HEK293 (cell line): ENCODE measurements around the gene DAGLA.

Experiments
- CTCF ChIA-PET: fragments of 350-600 bp; formaldehyde crosslinking; extraction: SDS; loops from one replicate; lab custom pipeline; 2021; ENCODE audit warnings: antibody characterized with exemption; lab: Yijun Ruan, JAX
- POLR2A ChIA-PET: fragments of 300-600 bp; formaldehyde crosslinking; extraction: SDS; loops from one replicate; lab custom pipeline; 2020; ENCODE audit warnings: antibody characterized with exemption, inconsistent platforms; lab: Yijun Ruan, JAX
- H3K27ac ChIP-seq: fragments of 200-500 bp; sonication (Bioruptor generic); 2 replicates; pipeline ENCODE4 v1.5.1; 2014; ENCODE audit warnings: low read depth, low read length, control low read depth, inconsistent platforms; ENCODE audit errors: extremely low read depth
- H3K36me3 ChIP-seq, 2 experiments: fragments of 200-500 bp in 1 of 2; sonication (Bioruptor generic) in 1 of 2; 1 replicate in 1 of 2; 2 replicates in 1 of 2; pipeline ENCODE4 v1.5.1; 2014 to 2017; ENCODE audit warnings: inconsistent platforms in 2 of 2, low read length in 2 of 2; ENCODE audit not compliant: control insufficient read depth in 2 of 2, insufficient read depth in 1 of 2
- H3K4me1 ChIP-seq: fragments of 200-500 bp; sonication (Bioruptor generic); 2 replicates; pipeline ENCODE4 v1.5.1; 2014; ENCODE audit warnings: mild to moderate bottlenecking, low read length, inconsistent platforms; ENCODE audit not compliant: control insufficient read depth, insufficient read depth
- H3K4me3 ChIP-seq: 2 replicates; pipeline ENCODE4 v1.5.1; 2011; ENCODE audit warnings: low read depth, mild to moderate bottlenecking, control low read depth, low read length, moderate library complexity
- H3K9me3 ChIP-seq: fragments of 200-500 bp; sonication (Bioruptor generic); 2 replicates; pipeline ENCODE4 v1.5.1; 2014; ENCODE audit warnings: low read depth, low read length, inconsistent platforms; ENCODE audit not compliant: control insufficient read depth, insufficient read depth
- EGR2 ChIP-seq: fragments of 450-650 bp; formaldehyde crosslinking; IDR thresholded peaks from 2 replicates; pipeline ENCODE4 v1.5.1; 2016; ENCODE audit warnings: low read depth, missing biosample characterization, missing genetic modification characterization
- HIC1 ChIP-seq: fragments of 450-650 bp; formaldehyde crosslinking; IDR thresholded peaks from 2 replicates; pipeline ENCODE4 v1.5.1; 2016; ENCODE audit warnings: missing biosample characterization, missing genetic modification characterization
- HOXC10 ChIP-seq: sonication (generic); formaldehyde crosslinking; IDR thresholded peaks from 2 replicates; pipeline ENCODE4 v1.8.1; 2023; ENCODE audit warnings: mild to moderate bottlenecking, missing genetic modification reagents
- IKZF3 ChIP-seq: fragments of 450-650 bp; IDR thresholded peaks from 2 replicates; pipeline ENCODE4 v1.5.0; 2018; ENCODE audit warnings: missing biosample characterization, mild to moderate bottlenecking, missing genetic modification characterization, moderate library complexity
- PATZ1 ChIP-seq: fragments of 450-650 bp; formaldehyde crosslinking; IDR thresholded peaks from 2 replicates; pipeline ENCODE4 v1.5.1; 2016; ENCODE audit warnings: missing biosample characterization, missing genetic modification characterization
- SP3 ChIP-seq: fragments of 450-650 bp; formaldehyde crosslinking; IDR thresholded peaks from 2 replicates; pipeline ENCODE4 v1.5.1; 2016; ENCODE audit warnings: missing biosample characterization, missing genetic modification characterization
- ZFHX2 ChIP-seq: fragments of 450-650 bp; formaldehyde crosslinking; conservative IDR thresholded peaks from 2 replicates; pipeline ENCODE4 v1.5.1; 2016; ENCODE audit warnings: missing biosample characterization, missing genetic modification characterization
- ZNF10 ChIP-seq: fragments of 450-650 bp; formaldehyde crosslinking; IDR thresholded peaks from 2 replicates; pipeline ENCODE4 v1.5.1; 2017; ENCODE audit warnings: missing biosample characterization, missing genetic modification characterization
- ZNF133 ChIP-seq: fragments of 450-650 bp; formaldehyde crosslinking; IDR thresholded peaks from 2 replicates; pipeline ENCODE4 v1.5.1; 2016; ENCODE audit warnings: missing biosample characterization, missing genetic modification characterization
- ZNF2 ChIP-seq: fragments of 450-650 bp; formaldehyde crosslinking; IDR thresholded peaks from 2 replicates; pipeline ENCODE4 v1.5.1; 2016; ENCODE audit warnings: missing biosample characterization, missing genetic modification characterization
- ZNF391 ChIP-seq: fragments of 450-650 bp; formaldehyde crosslinking; IDR thresholded peaks from 2 replicates; pipeline ENCODE4 v1.5.1; 2016; ENCODE audit warnings: low read depth, missing biosample characterization, missing genetic modification characterization, borderline replicate concordance
- ZNF473 ChIP-seq: fragments of 450-650 bp; formaldehyde crosslinking; IDR thresholded peaks from 2 replicates; pipeline ENCODE4 v1.5.1; 2017; ENCODE audit warnings: missing biosample characterization, missing genetic modification characterization
- ZNF513 ChIP-seq: fragments of 450-650 bp; IDR thresholded peaks from 2 replicates; pipeline ENCODE4 v1.5.1; 2018; ENCODE audit warnings: missing biosample characterization, missing genetic modification characterization
- ZNF654 ChIP-seq: fragments of 450-650 bp; formaldehyde crosslinking; IDR thresholded peaks from 2 replicates; pipeline ENCODE4 v1.5.1; 2016; ENCODE audit warnings: low read depth, missing biosample characterization, missing genetic modification characterization
- ZNF692 ChIP-seq: fragments of 450-650 bp; formaldehyde crosslinking; IDR thresholded peaks from 2 replicates; pipeline ENCODE4 v1.5.1; 2016; ENCODE audit warnings: missing biosample characterization, missing genetic modification characterization
- ZNF791 ChIP-seq: fragments of 450-650 bp; formaldehyde crosslinking; IDR thresholded peaks from 2 replicates; pipeline ENCODE4 v1.5.1; 2016; ENCODE audit warnings: missing biosample characterization, missing genetic modification characterization
- ZSCAN30 ChIP-seq: fragments of 450-650 bp; IDR thresholded peaks from 2 replicates; pipeline ENCODE4 v1.5.1; 2018; ENCODE audit warnings: missing biosample characterization, mild to moderate bottlenecking, missing genetic modification characterization, moderate library complexity
- ZSCAN5A ChIP-seq: fragments of 450-650 bp; formaldehyde crosslinking; IDR thresholded peaks from 2 replicates; pipeline ENCODE4 v1.5.1; 2016; ENCODE audit warnings: missing biosample characterization, missing genetic modification characterization

Gene DAGLA

GRCh38 chr11:61776561-61777075 is 96.4 kb downstream of the DAGLA start (continued):
- TF ChIP-seq IKZF3 (tag by site-specific recombination) (no peak), ZNF654 (peak; percentile 10; the same call in 1 of the 2 replicates), ZNF692 (tag by site-specific recombination) (no peak), SP3 (tag by site-specific recombination) (no peak), ZSCAN30 (tag by site-specific recombination) (no peak), ZNF2 (tag by site-specific recombination) (no peak), PATZ1 (tag by site-specific recombination) (peak; percentile 41; the same call in 1 of the 2 replicates)

GRCh38 chr11:61777234-61778090 is 97.3 kb downstream of the DAGLA start:
- no peak for TF ChIP-seq ZNF391 (tag by site-specific recombination)
- no peak for TF ChIP-seq HOXC10
- TF ChIP-seq HIC1 (tag by site-specific recombination) = 0 out of 2 replicates have a peak, but pooled peaks have one; percentile 56
- TF ChIP-seq ZNF10 (tag by site-specific recombination) = no peak
- no peak overlapping the region for H3K4me3 ChIP-seq
- POLR2A ChIA-PET = no interaction called here
- CTCF ChIA-PET = interaction anchor here (0.5 to 2.6 kb wide), 5 partner anchors 11 to 31 kb away, joined by 3 to 13 read pairs (median 3); no protein-coding TSS in a partner anchor
- no peaks in the 10 kb centered on the region for H3K9me3 ChIP-seq
- no peak overlapping the region for H3K27ac ChIP-seq
- no peaks in the 10 kb centered on the region for H3K4me1 ChIP-seq
- peaks cover 0 to 10% of the 10 kb centered on the region in 2 experiments; a peak in 1 of 3 replicates for H3K36me3 ChIP-seq

- TF ChIP-seq ZNF513 (tag by site-specific recombination) = no peak
- no peak for TF ChIP-seq ZNF133
- peak; percentile 70 for TF ChIP-seq EGR2 (tag by site-specific recombination)
- TF ChIP-seq ZSCAN5A (tag by site-specific recombination) = no peak
- no peak for TF ChIP-seq ZNF791 (tag by site-specific recombination)
- TF ChIP-seq ZNF473 (tag by site-specific recombination) = no peak
- TF ChIP-seq PATZ1 (tag by site-specific recombination) = no peak
- TF ChIP-seq ZFHX2 (tag by site-specific recombination) = peak; percentile 77
- ChIA-PET CTCF (interaction anchor here (0.6 to 2.6 kb wide), 4 partner anchors 10 to 705 kb away, joined by 3 to 13 read pairs (median 3); no protein-coding TSS in a partner anchor), POLR2A (interaction anchor here (1.2 kb wide), 1 partner anchor 10 kb away, joined by 4 read pairs; no protein-coding TSS in a partner anchor)
- peaks cover 0 to 18% of the 10 kb centered on the region in 2 experiments; a peak in 1 of 3 replicates for H3K36me3 ChIP-seq
- no peaks in the 10 kb centered on the region for H3K9me3 ChIP-seq
- no peaks in the 10 kb centered on the region for H3K4me1 ChIP-seq
- H3K4me3 ChIP-seq = no peak overlapping the region
- no peak overlapping the region for H3K27ac ChIP-seq
Observed at GRCh38 chr11:61778357-61778886, 98.2 kb downstream of the DAGLA start.
